Neural progenitor cell (in vitro differentiated cells): ENCODE results near the gene FOXN3. TPM values are rescaled to one million over a fixed set of nuclear protein-coding genes. Genes with fewer than 3 reads are reported as not detected.
A peak's percentile ranks its signal among the peaks of the same experiment; 100 is the strongest.

ENCODE experiments used
- DNase-seq: peaks from one replicate; pipeline ENCODE4 v3.0.0-alpha.2; 2016; ENCODE audit warnings: low spot score
- H2AFZ ChIP-seq: fragments of 200-600 bp; sonication (generic); replicated peaks from 2 replicates; pipeline ENCODE4 v1.6.1; 2016; ENCODE audit warnings: antibody characterized with exemption
- H3F3A ChIP-seq: fragments of 200-600 bp; sonication (generic); 2 replicates; pipeline ENCODE4 v1.6.1; 2016; ENCODE audit warnings: antibody characterized with exemption, low read depth
- H3K27ac ChIP-seq: fragments of 200-600 bp; sonication (generic); 2 replicates; pipeline ENCODE4 v1.5.1; 2016; ENCODE audit warnings: mild to moderate bottlenecking
- H3K27me3 ChIP-seq: fragments of 200-600 bp; sonication (generic); 2 replicates; pipeline ENCODE4 v1.6.1; 2016; ENCODE audit warnings: mild to moderate bottlenecking, moderate library complexity
- H3K36me3 ChIP-seq: fragments of 200-600 bp; sonication (generic); 2 replicates; pipeline ENCODE4 v1.5.1; 2016
- H3K4me1 ChIP-seq: fragments of 200-600 bp; sonication (generic); 2 replicates; pipeline ENCODE4 v1.6.1; 2016; ENCODE audit warnings: mixed run types
- H3K4me2 ChIP-seq: fragments of 200-600 bp; sonication (generic); 2 replicates; pipeline ENCODE4 v1.6.1; 2016
- H3K4me3 ChIP-seq: fragments of 200-600 bp; sonication (generic); 2 replicates; pipeline ENCODE4 v1.5.1; 2016
- H3K79me2 ChIP-seq: fragments of 200-600 bp; sonication (generic); 2 replicates; pipeline ENCODE4 v1.6.1; 2016; ENCODE audit warnings: low read depth
- H3K9ac ChIP-seq: fragments of 200-600 bp; sonication (generic); 2 replicates; pipeline ENCODE4 v1.6.1; 2016
- H3K9me3 ChIP-seq: fragments of 200-600 bp; sonication (generic); 2 replicates; pipeline ENCODE4 v1.5.1; 2016; ENCODE audit warnings: low read depth
- H4K20me1 ChIP-seq: fragments of 200-600 bp; sonication (generic); 2 replicates; pipeline ENCODE4 v1.6.1; 2016; ENCODE audit warnings: low read depth
- H3K27ac Mint-ChIP-seq: 3 replicates; pipeline ENCODE4 v1.8.0; 2021; ENCODE audit warnings: mixed read lengths
- H3K27me3 Mint-ChIP-seq: 2 replicates; pipeline ENCODE4 v1.8.0; 2022; ENCODE audit warnings: low read depth, mild to moderate bottlenecking, inconsistent platforms, moderate library complexity, mixed read lengths; ENCODE audit not compliant: insufficient read depth
- H3K36me3 Mint-ChIP-seq: 3 replicates; pipeline ENCODE4 v1.8.0; 2021; ENCODE audit warnings: mixed read lengths
- H3K4me1 Mint-ChIP-seq: 3 replicates; pipeline ENCODE4 v1.8.0; 2021; ENCODE audit warnings: mixed read lengths
- H3K4me3 Mint-ChIP-seq: 3 replicates; pipeline ENCODE4 v1.8.0; 2021; ENCODE audit warnings: mild to moderate bottlenecking, moderate library complexity, mixed read lengths
- H3K9me3 Mint-ChIP-seq: 3 replicates; pipeline ENCODE4 v1.8.0; 2020; ENCODE audit warnings: mixed read lengths
- CTCF ChIP-seq: fragments of 200-600 bp; sonication (generic); IDR thresholded peaks from 2 replicates; pipeline ENCODE4 v1.5.1; 2017; ENCODE audit warnings: antibody characterized with exemption, mild to moderate bottlenecking
- EZH2 ChIP-seq: fragments of 200-600 bp; sonication (generic); IDR thresholded peaks from 2 replicates; pipeline ENCODE4 v1.6.1; 2017; ENCODE audit warnings: antibody characterized with exemption, mild to moderate bottlenecking, moderate library complexity
- EZH2phosphoT487 ChIP-seq: fragments of 200-600 bp; sonication (generic); IDR thresholded peaks from 2 replicates; pipeline ENCODE4 v1.6.1; 2017; ENCODE audit warnings: antibody characterized with exemption
- total RNA-seq: library from RNA; depleted of rRNA; stranded (reverse); fragments of >200 nt; gene quantifications from 2 replicates; pipeline ENCODE4 v1.2.3, GENCODE V29; 2015; ENCODE audit warnings: low replicate concordance

The FOXN3 gene
- total RNA-seq, 1 donor from 2014 or later: 39.5 TPM

GRCh38 chr14:89123851-89124250 is 293.2 kb downstream of the FOXN3 start:
- TF ChIP-seq EZH2: no peak
- TF ChIP-seq EZH2phosphoT487: no peak
- no peak for TF ChIP-seq CTCF
- H3K4me3 Mint-ChIP-seq: no peak overlapping the region
- H3K4me2 ChIP-seq: no peak overlapping the region
- no peak overlapping the region for H3K4me3 ChIP-seq
- no peaks in the 10 kb centered on the region for H3K79me2 ChIP-seq
- H3K27ac Mint-ChIP-seq: no peak overlapping the region
- no peaks in the 10 kb centered on the region for H4K20me1 ChIP-seq
- peaks cover 23% of the 10 kb centered on the region for H3K4me1 Mint-ChIP-seq
- H3K9ac ChIP-seq: no peak overlapping the region
- DNase-seq: no peak
- peaks cover 11% of the 10 kb centered on the region for H3K27me3 Mint-ChIP-seq
- no peaks in the 10 kb centered on the region for H3K27me3 ChIP-seq
- H2AFZ ChIP-seq: no peak overlapping the region
- no peaks in the 10 kb centered on the region for H3K9me3 ChIP-seq
- H3K36me3 Mint-ChIP-seq: peaks cover 6% of the 10 kb centered on the region
- peaks cover 24% of the 10 kb centered on the region for H3K9me3 Mint-ChIP-seq
- H3K4me1 ChIP-seq: peaks cover 13% of the 10 kb centered on the region
- H3K36me3 ChIP-seq: no peaks in the 10 kb centered on the region
- no peak overlapping the region for H3K27ac ChIP-seq
- H3F3A ChIP-seq: peaks cover 13% of the 10 kb centered on the region

GRCh38 chr14:89123215-89123614 is 293.8 kb downstream of the FOXN3 start:
- H3K4me3 ChIP-seq: no peak overlapping the region
- Mint-ChIP-seq H3K9me3 (peaks cover 30% of the 10 kb centered on the region), H3K4me1 (peaks cover 23% of the 10 kb centered on the region), H3K36me3 (peaks cover 6% of the 10 kb centered on the region), H3K27me3 (peaks cover 11% of the 10 kb centered on the region), H3K27ac (peak overlapping the region; percentile 100), H3K4me3 (no peak overlapping the region)
- TF ChIP-seq CTCF (no peak), EZH2 (no peak), EZH2phosphoT487 (no peak)
- no peaks in the 10 kb centered on the region for H3K36me3 ChIP-seq
- no peak overlapping the region for H3K9ac ChIP-seq
- peaks cover 13% of the 10 kb centered on the region for H3F3A ChIP-seq
- H2AFZ ChIP-seq: peak overlapping the region; percentile 90
- DNase-seq: no peak
- H3K9me3 ChIP-seq: no peaks in the 10 kb centered on the region
- no peaks in the 10 kb centered on the region for H3K27me3 ChIP-seq
- H3K27ac ChIP-seq: no peak overlapping the region
- H3K4me2 ChIP-seq: no peak overlapping the region
- H3K79me2 ChIP-seq: no peaks in the 10 kb centered on the region
- H3K4me1 ChIP-seq: peaks cover 13% of the 10 kb centered on the region
- H4K20me1 ChIP-seq: no peaks in the 10 kb centered on the region

GRCh38 chr14:89121968-89122620 is 294.9 kb downstream of the FOXN3 start:
- Mint-ChIP-seq H3K9me3 (peaks cover 30% of the 10 kb centered on the region), H3K4me1 (peaks cover 25% of the 10 kb centered on the region), H3K4me3 (peak overlapping the region; percentile 52), H3K36me3 (peaks cover 6% of the 10 kb centered on the region), H3K27ac (peak overlapping the region; percentile 100), H3K27me3 (peaks cover 14% of the 10 kb centered on the region)
- Histone ChIP-seq H3K9me3 (no peaks in the 10 kb centered on the region), H3K9ac (no peak overlapping the region), H3F3A (peaks cover 13% of the 10 kb centered on the region), H2AFZ (peak overlapping the region; percentile 90), H3K4me2 (peak overlapping the region; percentile 50), H3K36me3 (no peaks in the 10 kb centered on the region), H3K27me3 (no peaks in the 10 kb centered on the region), H3K4me1 (peaks cover 16% of the 10 kb centered on the region), H3K4me3 (no peak overlapping the region), H3K27ac (peak overlapping the region; percentile 7), H4K20me1 (no peaks in the 10 kb centered on the region), H3K79me2 (no peaks in the 10 kb centered on the region)
- DNase-seq: peak; percentile 84
- TF ChIP-seq EZH2phosphoT487 (no peak), EZH2 (no peak), CTCF (no peak)
